Lower leg skin (tissue), 3 donors: ENCODE measurements around the gene HSH2D.

Experiments used
- POLR2A ChIP-seq, 2 donors: fragments of 450-650 bp; IDR thresholded peaks; one replicate each; pipeline ENCODE4 v1.6.1; 2016 to 2017; ENCODE audit warnings: antibody characterized with exemption in 2 of 2, mild to moderate bottlenecking in 1 of 2, moderate library complexity in 1 of 2
- TF ChIP-seq, protein P1 (sequence below), 3 donors: fragments of 450-650 bp; IDR thresholded peaks; one replicate each; pipeline ENCODE4 v1.5.1; 2016; ENCODE audit warnings: antibody characterized with exemption in 3 of 3, mild to moderate bottlenecking in 3 of 3, moderate library complexity in 2 of 3

DNA sequence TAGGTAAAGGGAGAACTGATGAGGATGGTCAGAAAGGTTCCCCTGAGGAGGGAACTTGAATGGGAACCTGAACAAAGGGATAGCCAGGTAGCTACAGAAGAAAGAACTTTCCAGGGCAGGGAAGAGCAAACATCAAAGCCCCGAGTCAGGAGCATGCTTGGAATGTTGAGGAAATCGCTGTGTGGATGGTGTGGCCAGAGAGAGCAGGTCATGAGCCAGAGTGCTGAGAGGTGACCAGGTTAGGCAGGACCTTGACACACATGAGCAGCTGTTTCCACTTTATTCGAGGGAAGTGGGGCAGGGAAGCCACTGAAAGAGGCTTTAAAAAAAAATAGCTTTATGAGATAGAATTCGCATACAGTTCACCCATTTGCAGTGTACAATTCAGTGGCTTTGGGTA, 27.4 kb upstream of the HSH2D start:
- TF ChIP-seq, protein P1, sequence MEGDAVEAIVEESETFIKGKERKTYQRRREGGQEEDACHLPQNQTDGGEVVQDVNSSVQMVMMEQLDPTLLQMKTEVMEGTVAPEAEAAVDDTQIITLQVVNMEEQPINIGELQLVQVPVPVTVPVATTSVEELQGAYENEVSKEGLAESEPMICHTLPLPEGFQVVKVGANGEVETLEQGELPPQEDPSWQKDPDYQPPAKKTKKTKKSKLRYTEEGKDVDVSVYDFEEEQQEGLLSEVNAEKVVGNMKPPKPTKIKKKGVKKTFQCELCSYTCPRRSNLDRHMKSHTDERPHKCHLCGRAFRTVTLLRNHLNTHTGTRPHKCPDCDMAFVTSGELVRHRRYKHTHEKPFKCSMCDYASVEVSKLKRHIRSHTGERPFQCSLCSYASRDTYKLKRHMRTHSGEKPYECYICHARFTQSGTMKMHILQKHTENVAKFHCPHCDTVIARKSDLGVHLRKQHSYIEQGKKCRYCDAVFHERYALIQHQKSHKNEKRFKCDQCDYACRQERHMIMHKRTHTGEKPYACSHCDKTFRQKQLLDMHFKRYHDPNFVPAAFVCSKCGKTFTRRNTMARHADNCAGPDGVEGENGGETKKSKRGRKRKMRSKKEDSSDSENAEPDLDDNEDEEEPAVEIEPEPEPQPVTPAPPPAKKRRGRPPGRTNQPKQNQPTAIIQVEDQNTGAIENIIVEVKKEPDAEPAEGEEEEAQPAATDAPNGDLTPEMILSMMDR (IDR thresholded peaks at IDR 0.05): no peak
- TF ChIP-seq POLR2A (IDR thresholded peaks at IDR 0.05): no peak
